HG02981 (cell line): ENCODE results near the gene ZNF784.

Experiments
- ATAC-seq: cut with Tn5 transposase; IDR thresholded peaks from one replicate; pipeline ENCODE4 v1.9.1; 2021; ENCODE audit warnings: mild to moderate bottlenecking, moderate library complexity; ENCODE audit not compliant: unreplicated experiment

The ZNF784 gene

DNA sequence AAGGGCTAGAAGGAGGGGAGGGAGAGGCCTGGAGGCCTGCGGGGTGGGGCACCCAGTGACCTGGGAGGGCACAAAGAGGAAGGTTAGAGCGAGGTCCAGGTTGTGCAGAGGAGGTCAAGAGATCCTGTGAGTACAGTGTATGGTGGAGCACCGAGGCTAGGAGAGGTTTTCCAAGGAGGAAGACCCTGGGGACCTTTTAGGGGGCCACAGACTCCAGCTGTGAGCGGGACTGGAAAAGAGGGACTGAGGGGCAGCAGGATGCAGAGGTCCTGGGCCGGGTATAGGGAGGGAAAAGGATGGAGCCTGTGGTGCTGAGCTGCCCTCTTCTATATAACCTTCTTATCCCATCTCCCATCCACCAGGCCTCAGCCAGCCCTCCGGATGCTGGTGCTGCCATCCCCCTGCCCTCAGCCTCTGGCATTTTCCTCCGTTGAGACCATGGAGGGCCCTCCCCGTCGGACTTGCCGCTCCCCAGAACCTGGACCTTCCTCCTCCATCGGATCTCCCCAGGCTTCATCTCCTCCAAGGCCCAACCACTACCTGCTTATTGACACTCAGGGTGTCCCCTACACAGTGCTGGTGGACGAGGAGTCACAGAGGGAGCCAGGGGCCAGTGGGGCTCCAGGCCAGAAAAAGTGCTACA, 19.9 kb upstream of the ZNF784 start:
- no peak for ATAC-seq

DNA sequence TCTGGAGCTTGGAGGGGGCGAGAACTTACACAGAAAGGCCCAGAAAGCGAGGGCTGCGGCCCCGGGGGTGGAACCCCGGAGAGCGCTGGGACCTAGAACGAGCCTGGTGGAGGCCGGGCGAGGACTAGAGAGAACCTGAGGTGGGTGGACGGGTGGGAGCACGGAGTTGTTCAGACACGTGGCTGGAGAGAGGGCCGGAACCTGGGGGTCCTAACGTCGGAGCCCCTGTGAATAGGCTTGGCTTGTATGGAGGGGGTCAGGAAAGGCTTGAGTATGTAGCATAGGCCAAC, 19.5 kb upstream of the ZNF784 start:
- ATAC-seq: no peak

DNA sequence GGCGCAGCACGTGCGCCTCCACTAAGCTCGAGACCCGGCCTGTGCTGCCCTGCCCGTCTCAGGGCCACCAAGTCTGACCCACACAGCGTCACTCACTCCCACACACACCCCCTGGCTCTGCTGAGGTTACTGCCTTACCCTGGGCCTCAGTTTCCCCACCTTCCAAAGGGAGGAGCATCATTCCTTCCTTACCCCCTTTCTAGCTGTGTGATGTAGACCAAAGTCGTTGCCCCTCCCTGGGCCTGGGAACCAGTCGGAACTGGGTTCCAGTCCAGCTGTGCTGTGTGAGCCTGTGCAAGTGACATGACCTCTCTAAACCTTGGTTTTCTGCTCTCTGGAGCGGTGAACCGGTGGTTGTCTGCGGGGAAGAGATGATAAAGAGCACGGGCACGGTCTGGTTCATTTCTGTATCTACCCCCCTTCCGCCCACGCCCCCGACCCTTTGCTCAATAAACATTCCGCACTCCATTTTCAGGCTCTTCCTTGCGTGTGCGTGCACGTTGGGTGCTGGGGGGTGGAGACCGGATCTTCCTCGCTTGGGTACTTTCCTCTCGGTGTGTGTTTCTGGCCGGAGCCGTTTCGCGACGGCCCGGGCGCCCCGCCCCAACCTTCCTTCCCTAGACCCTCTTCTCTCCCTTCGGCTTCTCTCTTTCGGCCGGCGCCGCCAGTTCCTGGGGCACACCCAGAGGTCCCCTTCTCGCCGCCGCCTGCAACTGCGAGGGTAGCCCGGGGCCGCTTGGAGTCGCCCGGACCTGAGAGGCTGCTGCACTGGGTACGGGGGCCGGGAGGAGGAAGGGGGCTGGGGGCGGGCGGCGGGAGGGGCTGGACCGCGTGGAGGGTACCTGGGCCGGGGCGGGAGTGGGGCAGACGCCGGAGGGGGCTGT, 18.9 kb upstream of the ZNF784 start, which contains the start of gene ZNF581:
Gene ZNF581, plus strand, starts transcription at position 647 of the 884 bp plus-strand sequence. CDS start 923 bp downstream, outside the sequence.
- ATAC-seq: peak; percentile 33

DNA sequence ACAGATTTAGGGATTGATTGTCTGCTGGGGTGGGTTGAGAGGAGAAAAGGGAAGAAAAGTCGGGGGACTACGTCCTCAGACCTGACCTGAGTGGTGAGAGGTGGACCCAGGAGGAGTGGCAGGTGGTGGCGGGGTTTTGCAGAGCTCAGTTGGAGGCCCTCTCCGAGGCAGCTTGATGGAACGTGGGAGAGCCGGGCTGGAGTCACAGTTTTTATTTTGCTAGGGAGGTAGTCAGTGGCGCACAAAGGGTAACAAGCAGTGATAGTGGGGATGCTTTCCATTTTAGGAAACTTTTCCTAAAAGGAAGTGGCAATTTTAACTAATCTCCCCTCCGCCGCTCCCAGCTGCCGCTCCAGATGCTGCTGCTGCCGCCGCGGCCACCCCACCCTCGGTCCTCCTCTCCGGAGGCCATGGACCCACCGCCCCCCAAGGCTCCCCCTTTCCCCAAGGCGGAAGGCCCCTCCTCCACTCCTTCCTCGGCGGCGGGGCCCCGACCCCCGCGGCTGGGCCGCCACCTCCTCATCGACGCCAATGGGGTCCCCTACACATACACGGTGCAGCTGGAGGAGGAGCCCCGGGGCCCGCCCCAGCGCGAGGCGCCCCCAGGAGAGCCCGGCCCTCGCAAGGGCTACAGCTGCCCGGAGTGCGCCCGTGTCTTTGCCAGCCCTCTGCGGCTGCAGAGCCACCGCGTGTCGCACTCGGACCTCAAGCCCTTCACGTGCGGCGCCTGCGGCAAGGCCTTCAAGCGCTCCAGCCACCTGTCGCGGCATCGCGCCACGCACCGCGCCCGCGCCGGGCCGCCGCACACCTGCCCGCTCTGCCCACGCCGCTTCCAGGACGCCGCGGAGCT, 18.0 kb upstream of the ZNF784 start:
- no peak for ATAC-seq

DNA sequence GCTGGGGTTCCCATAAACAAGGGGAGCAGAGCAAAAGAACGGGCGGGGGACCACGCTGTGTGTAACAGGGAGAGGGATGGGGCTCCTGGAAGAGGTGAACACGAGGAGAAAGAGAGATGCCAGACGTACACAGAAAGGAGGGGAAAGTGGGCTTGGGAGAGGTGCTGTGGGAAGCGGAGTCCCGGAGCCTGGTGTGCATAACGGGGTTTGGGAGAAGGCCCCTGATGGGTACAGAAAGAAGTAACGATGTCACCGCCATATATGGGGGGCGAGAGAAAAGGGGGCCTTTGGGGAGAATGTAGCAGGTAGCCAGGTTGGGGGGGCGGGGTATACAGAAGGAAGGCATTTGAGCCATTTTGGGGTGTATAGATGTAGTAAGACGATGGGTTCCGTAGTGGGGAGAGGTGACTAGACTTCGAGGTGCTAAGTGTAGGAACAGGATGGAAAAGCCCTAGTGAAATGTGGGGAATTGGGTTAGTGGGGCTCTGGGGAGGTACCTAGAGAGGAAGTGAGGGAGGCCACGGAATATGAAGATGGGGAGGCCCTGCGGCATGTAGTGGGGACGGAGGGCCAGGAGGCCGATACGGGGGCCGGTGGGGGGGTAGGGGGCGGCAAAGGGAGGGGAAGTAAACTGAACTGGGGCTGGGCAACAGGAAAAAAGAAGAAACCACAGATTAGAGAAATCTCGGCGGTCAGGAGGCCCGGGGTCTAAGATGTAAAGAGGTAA, 17.2 kb upstream of the ZNF784 start:
- no peak for ATAC-seq

DNA sequence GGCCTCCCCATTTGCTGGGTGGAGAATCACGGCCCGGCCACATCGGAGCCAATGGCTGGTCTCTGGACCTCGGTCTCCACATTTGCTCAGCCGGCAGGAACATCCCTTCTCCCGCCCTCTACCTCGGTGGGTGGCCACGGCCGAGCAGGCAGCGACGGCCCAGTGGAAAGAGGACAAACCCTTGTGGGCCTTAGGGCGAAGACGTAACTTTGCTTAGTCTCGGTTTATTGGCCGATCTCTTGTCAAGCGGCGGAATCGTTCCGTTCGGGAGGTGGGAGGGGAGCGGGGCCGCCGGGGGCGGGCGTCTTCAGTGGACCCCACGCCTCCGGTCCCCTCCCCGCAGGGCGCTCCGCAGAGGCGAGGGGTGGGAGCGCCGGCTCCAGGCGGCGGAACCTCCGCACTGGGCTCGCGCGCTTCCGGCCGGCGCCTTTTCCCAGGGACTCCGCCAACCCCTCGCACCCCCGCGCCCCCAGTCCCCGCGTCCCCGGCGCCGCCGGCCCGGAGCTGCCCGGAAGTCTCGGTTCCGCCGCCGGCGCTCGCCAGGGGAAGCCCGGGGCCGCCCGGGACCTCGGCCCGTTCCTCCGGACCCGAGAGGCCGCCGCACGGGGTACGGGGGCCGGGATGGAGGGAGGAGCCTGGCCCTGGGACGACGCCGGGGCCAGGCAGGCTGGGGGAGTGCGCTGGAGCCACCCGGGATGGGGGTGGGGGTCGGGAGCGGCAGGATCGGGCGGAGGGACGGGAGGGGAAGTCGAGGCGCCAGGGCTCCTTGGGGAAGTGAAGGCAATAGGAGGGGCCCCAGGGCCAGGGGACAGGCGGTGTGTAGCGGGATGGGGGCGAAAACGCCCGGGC, 16.4 kb upstream of the ZNF784 start, which contains the start of gene ZNF580:
Gene ZNF580, plus strand, starts transcription at position 426 of the 849 bp plus-strand sequence. CDS start 1,507 bp downstream, outside the sequence.
- no peak for ATAC-seq

DNA sequence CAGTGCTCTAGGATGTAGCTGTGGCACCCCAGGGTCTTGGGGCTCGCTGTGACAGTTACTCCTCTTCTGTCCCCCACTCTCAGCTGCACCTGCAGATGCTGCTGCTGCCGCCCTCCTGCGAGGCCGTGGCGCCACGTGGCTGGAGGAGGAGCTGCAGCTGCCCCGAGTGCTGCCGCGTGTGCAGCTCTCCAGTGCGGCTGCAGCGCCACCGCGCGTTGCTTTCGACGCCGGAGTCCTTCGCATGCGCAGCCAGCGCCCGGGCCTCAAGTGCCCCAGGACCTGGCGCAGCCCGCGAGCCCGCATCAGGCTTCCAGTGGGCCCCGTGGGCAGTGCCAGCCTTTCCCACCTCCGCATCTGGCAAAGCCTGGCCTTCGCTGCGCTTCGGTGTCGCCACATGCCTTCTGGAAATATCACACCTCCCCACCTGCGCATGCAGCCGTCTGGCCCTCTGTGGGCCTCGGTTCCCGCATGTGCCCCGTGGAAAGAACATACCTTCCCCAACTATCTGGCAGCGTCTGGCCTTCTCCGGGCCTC, 15.7 kb upstream of the ZNF784 start:
- no peak for ATAC-seq

DNA sequence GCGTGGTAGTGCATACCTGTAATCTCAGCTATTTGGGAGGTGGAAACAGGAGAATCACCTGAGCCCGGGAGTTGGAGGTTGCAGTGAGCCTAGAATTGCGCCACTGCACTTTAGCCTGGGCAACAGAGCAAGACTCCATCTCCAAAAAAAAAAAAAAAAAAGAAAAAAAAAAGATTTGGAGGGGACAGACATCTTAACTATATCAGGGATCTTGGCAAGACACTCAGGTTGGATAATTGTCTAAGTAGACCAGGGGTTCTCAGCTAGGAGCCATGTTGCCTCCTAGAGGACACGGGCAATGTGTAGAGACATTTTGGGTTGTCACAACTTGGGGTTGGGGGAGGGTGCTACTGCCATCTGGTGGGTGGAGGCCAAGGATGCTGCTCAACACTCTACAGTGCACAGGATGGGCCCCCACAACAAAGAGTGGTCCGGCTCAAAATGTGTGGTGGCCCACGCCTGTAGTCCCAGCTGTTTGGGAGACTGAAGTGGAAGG, 14.5 kb upstream of the ZNF784 start:
- no peak for ATAC-seq

DNA sequence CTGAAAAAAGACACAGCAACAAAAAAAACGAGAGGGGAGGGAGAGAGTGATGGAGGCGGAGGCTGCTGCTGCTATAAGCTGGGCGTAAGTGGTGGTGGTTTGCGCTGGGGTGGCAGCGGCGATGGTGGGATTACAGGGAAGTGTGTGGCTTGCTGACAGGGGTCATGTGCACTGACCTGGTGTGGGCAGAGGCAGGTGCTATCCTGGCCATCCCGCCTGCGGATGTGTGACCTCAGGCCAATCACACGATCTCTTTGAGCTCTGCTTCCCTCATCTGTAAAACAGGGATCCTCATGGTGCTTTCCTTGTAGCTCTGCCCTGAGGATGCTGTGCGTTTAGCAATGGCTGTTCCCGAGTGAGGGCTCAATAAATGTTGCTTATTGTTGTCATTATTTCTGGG, 13.2 kb upstream of the ZNF784 start:
- no peak for ATAC-seq

DNA sequence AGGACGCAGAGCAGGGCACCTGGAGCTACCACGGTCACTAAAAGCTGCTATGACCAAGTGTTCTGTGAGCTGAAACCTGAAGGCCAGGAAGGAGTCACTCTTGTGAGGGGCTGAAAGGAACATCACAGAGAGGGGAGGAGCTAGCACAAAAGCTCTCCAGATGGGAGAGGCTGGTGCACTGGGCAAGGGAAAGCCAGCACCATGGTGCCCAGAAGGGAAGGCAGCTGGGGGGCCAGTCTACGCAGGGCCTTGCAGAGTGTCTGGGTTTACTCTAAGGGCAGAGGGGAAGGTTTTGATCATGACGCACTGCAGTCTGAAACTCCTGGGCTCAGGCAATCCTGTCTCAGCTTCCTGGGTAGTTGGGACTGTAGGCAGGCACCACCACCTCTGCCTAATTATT, 12.4 kb upstream of the ZNF784 start:
- ATAC-seq: no peak

DNA sequence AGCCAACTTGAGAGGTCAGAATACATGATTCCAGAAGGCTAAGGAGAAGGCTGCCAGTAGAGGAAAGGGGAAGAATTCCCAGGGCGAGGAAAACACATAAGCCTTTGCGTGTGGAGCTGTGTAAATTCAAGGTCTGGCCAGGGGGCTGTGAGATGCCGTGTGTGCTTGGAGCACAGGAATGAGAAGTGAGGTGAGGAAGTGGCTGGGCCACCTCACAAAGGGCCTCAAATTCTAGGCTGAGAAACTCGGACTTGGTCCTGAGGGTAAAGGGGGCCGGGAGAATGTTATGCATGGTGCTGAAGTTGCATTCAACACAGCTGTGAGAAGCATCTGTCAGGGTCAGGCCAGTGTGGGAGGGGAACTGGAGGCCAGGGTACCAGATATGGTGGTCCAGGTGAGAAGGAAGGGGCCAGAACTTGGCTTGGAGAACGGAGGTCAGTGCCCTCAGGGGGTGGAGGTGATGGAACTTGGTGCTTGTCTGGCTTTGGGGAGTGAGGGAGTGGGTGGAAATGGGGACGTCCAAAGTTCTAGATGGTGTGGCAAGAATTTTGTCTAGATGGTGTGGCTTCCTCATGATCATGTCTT, 11.6 kb upstream of the ZNF784 start:
- ATAC-seq: no peak

DNA sequence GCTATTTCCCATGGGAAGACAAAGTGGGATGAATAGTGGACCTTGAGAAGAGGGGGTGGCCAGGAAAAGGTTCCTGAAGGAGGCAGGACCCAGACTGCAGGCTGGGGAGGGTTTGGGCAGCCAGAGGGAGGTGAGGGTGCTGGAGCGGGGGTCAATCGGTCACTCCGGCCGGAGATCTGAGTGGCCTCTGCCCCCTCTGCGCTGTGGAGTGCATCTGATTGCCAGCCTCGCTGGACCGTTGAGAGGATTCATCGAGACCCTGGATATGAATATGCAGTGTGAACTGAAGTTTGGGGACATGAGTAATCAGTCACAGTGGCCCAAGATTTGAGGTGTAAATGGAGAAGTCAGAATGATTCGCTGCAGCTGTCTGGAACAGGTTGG, 11.0 kb upstream of the ZNF784 start:
- ATAC-seq: no peak

DNA sequence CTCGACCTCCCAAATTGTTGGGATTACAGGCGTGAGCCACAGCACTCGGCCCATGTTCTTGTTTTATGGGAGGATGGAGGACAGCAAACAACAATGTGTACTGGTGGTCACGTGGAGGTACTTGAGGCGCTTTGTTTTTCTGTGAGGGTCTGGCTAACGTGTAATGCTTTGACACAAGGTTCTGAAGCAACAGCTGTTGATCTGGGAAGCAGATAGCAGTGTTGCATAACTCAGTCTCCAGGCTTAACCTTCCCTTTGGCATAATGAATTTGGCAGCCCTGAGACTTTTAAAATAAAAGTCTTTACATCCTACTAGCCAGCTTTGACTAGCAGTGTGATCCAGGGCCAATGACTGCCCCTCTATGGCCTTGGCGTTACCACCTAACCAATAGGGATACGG, 9.5 kb upstream of the ZNF784 start:
- ATAC-seq: no peak

DNA sequence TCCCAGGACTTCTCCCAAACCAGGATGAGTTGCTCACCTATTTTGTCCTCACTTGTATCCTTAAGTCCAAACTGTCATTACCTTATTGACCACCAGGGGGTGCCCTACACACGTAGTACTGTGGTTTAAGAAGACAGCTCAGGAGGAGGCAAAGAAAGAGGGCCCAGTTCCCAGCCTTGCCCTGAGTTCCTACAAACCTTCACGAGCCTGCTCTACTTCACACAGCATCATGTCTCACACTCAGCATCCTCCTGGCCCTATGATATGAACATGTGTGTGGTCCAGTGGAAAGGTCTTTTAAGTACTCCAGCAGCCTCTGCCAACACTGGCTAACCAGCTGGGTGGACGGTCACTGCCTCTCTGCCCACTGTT, 8.1 kb upstream of the ZNF784 start:
- ATAC-seq: no peak

DNA sequence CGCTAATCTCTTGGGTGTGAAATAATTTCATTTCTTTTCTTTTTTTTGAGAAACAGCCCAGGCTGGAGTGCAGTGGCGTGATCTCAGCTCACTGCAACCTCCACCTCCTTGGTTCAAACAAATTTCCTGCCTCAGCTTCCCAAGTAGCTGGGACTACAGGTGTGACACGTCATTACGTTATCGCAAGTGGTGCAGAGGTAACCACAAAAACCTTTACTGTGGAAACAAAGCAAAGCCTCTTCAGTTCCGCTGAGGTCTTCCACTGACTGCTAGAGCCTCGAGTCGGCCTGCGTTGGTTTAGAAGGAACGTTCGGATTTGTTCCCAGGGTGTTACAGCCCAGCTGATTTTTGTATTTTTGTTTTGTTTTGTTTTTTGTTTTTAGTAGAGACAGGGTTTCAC, 2.0 kb upstream of the ZNF784 start:
- ATAC-seq: no peak

DNA sequence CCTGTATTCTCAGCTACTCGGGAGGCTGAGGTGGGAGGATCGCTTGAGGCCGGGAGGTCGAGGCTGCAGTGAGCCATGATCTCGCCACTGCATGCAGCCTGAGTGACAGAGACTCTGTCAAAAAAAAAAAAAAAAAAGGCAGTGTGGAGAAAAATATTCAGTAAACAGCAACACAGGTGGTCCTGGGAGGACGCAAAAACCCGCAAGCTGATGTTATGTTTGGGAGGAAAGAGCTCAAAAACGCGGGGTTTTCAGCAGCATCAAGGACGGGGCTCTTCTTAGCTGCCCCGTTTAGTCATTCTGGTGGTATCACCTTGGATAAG, 599 bp upstream of the ZNF784 start:
- ATAC-seq: no peak

DNA sequence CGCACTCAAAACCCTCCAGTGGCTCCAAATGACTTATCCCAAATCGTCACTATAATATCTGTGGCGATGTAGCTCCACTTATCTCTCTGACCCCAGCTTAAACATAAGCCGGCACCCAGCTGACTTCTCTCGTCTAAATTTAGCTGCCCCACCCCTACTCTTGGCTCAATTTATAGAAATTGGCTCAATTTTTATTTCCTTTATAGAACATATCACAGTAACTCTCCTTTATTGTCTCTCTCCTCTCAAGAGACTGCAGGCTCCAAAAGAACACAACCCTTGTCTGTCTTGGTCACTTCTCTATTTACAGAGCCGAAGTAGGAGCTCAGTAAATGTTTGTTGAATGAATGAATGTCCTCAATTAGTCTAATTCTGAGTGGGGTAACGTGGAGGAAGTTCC, 805 bp downstream of the ZNF784 start:
- ATAC-seq: no peak

DNA sequence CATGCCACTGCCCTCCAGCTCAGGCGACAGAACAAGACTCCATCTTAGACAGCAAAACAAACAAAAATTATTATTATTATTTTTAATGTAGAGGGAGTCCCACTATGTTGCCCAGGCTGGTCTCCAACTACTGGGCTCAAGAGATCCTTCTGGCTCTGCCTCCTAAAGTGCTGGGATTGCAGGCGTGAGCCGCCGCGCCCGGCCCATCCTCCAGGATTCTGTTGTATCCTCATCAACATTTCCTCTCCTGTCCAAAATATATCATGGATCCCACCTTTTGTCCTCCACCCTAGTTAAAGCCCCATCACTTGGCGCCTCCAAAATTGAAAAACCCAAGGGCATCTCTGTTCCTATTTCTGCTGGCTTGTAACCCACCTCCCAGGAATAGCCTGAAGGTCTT, 1.2 kb downstream of the ZNF784 start:
- ATAC-seq: no peak

DNA sequence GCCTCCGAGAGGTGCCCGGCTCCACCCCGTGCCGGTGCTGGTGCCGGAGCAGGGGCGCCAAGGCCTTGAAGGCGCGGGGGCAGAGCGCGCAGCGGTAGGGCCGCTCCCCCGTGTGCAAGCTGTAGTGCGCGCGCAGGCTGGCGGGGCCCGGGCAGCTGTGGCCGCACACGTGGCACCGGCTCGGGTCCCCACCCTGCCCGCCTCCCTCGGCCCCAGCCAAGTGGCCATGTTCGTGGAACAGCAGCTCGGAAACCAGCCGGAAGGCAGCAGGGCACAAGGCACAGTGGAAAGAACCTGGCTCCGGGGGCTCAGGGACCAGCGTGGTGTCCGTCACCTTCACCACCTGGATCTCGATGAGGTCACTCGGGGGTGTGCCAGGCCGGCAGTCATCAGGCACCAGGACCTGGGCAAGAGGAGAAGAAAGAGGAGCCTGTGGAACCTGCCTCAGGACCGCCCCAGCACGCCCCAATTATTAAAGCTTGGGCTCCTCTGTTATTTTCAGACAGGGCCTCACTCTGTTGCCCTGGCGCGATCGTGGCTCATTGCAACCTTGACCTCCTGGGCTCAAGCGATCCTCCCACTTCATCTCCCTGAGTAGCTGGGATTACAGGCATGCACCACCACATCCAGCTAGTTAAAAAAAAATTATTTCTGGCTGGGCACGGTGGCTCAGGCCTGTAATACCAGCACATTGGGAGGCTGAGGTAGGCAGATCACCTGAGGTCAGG, 2.0 kb downstream of the ZNF784 start:
- ATAC-seq: no peak
